Measurements from ENCODE around the gene LRTM2. TPM values are rescaled to one million over a fixed set of nuclear protein-coding genes. Genes with fewer than 3 reads are reported as not detected.

LRTM2 gene
- polyA plus RNA-seq, 1 donor (not counting 4 experiments of a cell fraction or from before 2014, with no cell fraction given), result not detected

GRCh38 chr12:1859643-1860042 is 39.3 kb downstream of the LRTM2 start:
- no peak overlapping the region for H2AFZ ChIP-seq (ENCODE audit: control insufficient read depth, low read length)
- H3K36me3 ChIP-seq (ENCODE audit: control insufficient read depth in 2 of 2, extremely low read depth in 1 of 2, insufficient read depth in 2 of 2, low read length in 2 of 2), result no peaks in the 10 kb centered on the region
- no peaks in the 10 kb centered on the region for H4K20me1 ChIP-seq (ENCODE audit: control insufficient read depth, extremely low read depth, insufficient read depth, low read length)
- no peaks in the 10 kb centered on the region for H3K4me1 ChIP-seq (ENCODE audit: control insufficient read depth, extremely low read depth, insufficient read depth, low read length)
- no peak for FAIRE-seq
- TF ChIP-seq EZH2 (IDR thresholded peaks at IDR 0.05; ENCODE audit: low read length) (no peak), CTCF (optimal IDR thresholded peaks at IDR 0.05 in 1 of 3, IDR thresholded peaks at IDR 0.05 in 1 of 3, conservative IDR thresholded peaks at IDR 0.05 in 1 of 3; ENCODE audit: extremely low read depth in 1 of 3, insufficient read depth in 2 of 3, low read length in 3 of 3) (no peak)
- H3K9me3 ChIP-seq (ENCODE audit: control insufficient read depth, low read depth, low read length), result peaks cover 10% of the 10 kb centered on the region
- no peak overlapping the region for H3K4me2 ChIP-seq (ENCODE audit: control insufficient read depth, extremely low read depth, insufficient read depth, low read depth, low read length)
- no peak overlapping the region for H3K9ac ChIP-seq (ENCODE audit: control insufficient read depth, extremely low read depth, insufficient read depth, low read length)
- no peaks in the 10 kb centered on the region for H3K9me1 ChIP-seq (ENCODE audit: control insufficient read depth, extremely low read depth, insufficient read depth, low read length)
- H3K79me2 ChIP-seq (ENCODE audit: control insufficient read depth, insufficient read depth, low read length), result no peaks in the 10 kb centered on the region
- H3K27ac ChIP-seq (ENCODE audit: control insufficient read depth, insufficient read depth, low read length), result no peak overlapping the region
- no peak overlapping the region for H3K4me3 ChIP-seq (ENCODE audit: control insufficient read depth in 2 of 3, extremely low read depth in 1 of 3, insufficient read depth in 2 of 3, low read depth in 1 of 3, low read length in 3 of 3)
- DNase-seq (ENCODE audit: low read depth, low spot score), result no peak
- H3K27me3 ChIP-seq (ENCODE audit: control insufficient read depth, extremely low read depth, insufficient read depth, low read length), result peaks cover 11% of the 10 kb centered on the region
- dilution Hi-C loops (cut with MboI; ENCODE audit: extremely low pct_ligation_motif_present, low sequenced_read_pairs), result no loop called here

DNA sequence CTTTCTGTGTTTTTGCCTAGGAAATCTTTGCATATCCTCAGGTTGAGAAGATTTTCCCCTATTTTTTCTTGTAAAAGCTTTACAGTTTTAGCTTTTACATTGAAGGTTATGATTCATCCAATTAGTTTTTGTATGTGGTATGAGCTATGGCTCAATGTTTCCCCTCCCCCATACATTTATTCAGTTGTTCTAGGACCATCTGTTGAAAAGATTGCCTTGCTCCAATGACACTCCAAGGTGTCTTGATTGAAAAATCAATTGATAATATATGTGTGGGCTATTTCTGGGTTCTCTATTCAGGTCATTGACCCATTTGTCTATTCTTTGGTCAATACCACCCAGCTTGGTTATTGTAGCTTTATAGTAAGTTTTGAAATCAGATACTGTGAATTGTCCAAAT is 42.6 kb downstream of the LRTM2 start:
- TF ChIP-seq CTCF (optimal IDR thresholded peaks at IDR 0.05 in 1 of 3, IDR thresholded peaks at IDR 0.05 in 1 of 3, conservative IDR thresholded peaks at IDR 0.05 in 1 of 3; ENCODE audit: extremely low read depth in 1 of 3, insufficient read depth in 2 of 3, low read length in 3 of 3) (no peak), EZH2 (IDR thresholded peaks at IDR 0.05; ENCODE audit: low read length) (no peak)

More for the DNA sequence above, 42.6 kb downstream of the LRTM2 start:
- H4K20me1 ChIP-seq (ENCODE audit: control insufficient read depth, extremely low read depth, insufficient read depth, low read length), result no peaks in the 10 kb centered on the region
- peaks cover 15% of the 10 kb centered on the region for H3K27me3 ChIP-seq (ENCODE audit: control insufficient read depth, extremely low read depth, insufficient read depth, low read length)
- H3K36me3 ChIP-seq (ENCODE audit: control insufficient read depth in 2 of 2, extremely low read depth in 1 of 2, insufficient read depth in 2 of 2, low read length in 2 of 2), result no peaks in the 10 kb centered on the region
- no peaks in the 10 kb centered on the region for H3K4me1 ChIP-seq (ENCODE audit: control insufficient read depth, extremely low read depth, insufficient read depth, low read length)
- no peak overlapping the region for H3K27ac ChIP-seq (ENCODE audit: control insufficient read depth, insufficient read depth, low read length)
- no peak overlapping the region for H3K4me3 ChIP-seq (ENCODE audit: control insufficient read depth in 2 of 3, extremely low read depth in 1 of 3, insufficient read depth in 2 of 3, low read depth in 1 of 3, low read length in 3 of 3)
- H3K79me2 ChIP-seq (ENCODE audit: control insufficient read depth, insufficient read depth, low read length), result no peaks in the 10 kb centered on the region
- dilution Hi-C loops (cut with MboI; ENCODE audit: extremely low pct_ligation_motif_present, low sequenced_read_pairs), result no loop called here
- H3K9ac ChIP-seq (ENCODE audit: control insufficient read depth, extremely low read depth, insufficient read depth, low read length), result no peak overlapping the region
- H3K9me1 ChIP-seq (ENCODE audit: control insufficient read depth, extremely low read depth, insufficient read depth, low read length), result no peaks in the 10 kb centered on the region
- no peak overlapping the region for H3K4me2 ChIP-seq (ENCODE audit: control insufficient read depth, extremely low read depth, insufficient read depth, low read depth, low read length)
- H3K9me3 ChIP-seq (ENCODE audit: control insufficient read depth, low read depth, low read length), result no peaks in the 10 kb centered on the region
- H2AFZ ChIP-seq (ENCODE audit: control insufficient read depth, low read length), result no peak overlapping the region
- no peak for FAIRE-seq
- DNase-seq (ENCODE audit: low read depth, low spot score), result no peak
